Stimulated activated CD8-positive, alpha-beta memory T cell treated with anti-CD3 and anti-CD28 coated beads, Interleukin-2, amount 100 ng/mL, for 1 hour (primary cell): ENCODE measurements around the gene FEM1B.

Experiments
- DNase-seq, 2 donors: peaks; one replicate each; pipeline ENCODE4 v3.0.0-alpha.2; 2020; ENCODE audit warnings: low read depth in 2 of 2

FEM1B gene

DNA sequence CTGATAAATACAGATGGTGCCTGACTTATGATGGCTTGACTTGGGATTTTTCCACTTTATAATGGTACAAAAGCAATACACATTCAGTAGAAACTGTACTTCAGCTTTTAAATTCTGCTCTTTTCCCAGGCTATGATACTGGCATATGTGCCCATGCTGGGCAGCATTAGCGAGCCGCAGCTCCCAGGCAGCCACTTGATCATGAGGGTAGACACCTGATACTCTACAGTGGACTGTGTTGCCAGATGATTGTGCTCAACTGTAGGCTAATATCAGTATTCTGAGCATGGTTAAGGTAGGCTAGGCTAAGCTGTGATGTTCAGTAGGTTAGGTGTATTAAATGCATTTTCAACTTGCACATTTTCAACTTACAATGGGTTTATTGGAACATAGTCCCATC, 17.7 kb upstream of the FEM1B start:
- no peak for DNase-seq

DNA sequence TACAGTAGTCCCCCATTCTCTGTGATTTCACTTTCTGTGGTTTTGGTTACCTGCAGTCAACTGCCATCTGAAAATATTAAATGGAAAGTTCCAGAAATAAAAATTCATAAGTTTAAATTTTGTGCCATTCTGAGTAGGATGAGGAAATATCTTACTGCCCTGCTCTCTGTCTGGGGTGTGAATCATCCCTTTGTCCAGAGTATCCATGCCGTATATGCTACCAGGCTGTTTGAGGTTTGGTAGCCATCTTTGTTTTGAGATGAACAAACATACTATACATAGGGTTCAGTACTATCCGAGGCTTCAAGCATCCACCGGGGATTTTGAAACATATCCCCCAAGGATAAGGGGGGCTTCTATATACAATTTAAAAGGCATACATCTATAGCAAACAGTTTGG, 16.3 kb upstream of the FEM1B start:
- DNase-seq, result no peak

DNA sequence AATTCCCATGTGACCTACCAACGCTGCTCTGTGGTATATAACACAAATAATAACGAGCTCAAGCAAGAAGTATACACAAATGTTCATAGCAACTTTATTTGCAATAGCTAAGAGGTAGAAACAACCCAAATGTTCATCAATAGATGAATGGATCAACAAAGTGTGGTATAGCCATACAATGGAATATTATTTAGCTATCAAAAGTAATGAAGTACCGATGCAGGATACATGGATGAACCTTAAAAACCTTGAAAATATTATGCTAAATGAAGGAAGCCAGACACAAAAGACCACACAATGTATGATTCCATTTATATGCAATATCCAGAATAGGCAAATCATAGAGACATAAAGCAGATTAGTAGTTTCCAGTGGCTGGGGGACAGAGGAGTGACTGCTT, 15.6 kb upstream of the FEM1B start:
- no peak for DNase-seq

DNA sequence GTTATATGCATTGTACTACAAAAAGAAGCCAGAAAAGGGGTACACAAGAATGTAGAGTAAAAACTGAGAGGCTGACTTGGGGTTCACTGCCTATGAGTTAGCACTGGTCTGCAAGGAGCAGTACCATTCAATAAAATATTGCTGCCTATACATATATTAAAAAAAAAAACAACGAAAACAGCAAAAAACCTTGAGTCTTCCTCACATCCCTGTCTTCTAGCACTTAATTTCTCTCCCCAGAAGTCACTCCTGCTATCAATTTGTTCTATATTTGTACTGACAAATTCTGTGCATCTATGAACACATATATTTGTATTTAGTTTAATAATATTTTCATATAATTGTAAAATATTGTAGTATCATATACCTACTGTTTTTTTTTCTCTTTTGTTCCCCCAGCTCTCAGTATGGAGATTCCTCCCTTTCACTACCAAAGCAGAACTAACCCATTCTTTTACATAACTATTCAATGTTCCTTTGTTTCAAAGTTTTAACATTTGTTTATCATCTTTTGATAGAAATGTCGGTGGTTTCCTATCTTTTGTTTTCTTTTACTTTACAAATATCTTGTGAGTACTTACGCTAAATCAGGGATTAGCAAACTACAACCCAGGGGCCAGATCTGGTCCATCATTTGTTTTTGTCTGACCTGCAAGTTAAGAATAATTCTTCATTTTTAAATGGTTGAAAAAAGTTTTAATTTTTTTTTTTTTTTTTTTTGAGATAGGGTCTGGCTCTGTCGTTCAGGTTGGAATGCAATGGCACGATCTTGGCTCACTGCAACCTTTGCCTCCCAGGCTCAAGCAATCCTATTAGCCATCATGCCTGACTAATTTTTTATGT, 14.8 kb upstream of the FEM1B start:
- no peak for DNase-seq

DNA sequence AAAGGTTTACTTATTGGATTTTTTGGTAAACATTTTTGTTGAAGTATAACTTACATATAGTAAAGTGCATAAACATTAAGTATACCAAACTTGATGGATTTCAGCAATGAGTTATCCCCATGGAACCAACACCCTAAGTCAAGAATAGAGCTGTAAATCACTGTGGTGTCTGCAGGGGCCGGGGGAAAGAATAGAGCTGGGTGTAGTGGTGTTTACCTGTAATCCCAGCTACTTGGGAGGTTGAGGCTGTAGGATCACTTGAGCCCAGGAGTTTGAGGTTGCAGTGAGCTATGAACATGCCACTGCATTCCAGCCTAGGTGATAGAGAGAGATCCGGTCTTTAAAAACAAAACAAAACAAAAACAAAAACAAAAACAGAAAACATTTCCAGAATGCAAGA, 13.3 kb upstream of the FEM1B start:
- DNase-seq, result no peak

DNA sequence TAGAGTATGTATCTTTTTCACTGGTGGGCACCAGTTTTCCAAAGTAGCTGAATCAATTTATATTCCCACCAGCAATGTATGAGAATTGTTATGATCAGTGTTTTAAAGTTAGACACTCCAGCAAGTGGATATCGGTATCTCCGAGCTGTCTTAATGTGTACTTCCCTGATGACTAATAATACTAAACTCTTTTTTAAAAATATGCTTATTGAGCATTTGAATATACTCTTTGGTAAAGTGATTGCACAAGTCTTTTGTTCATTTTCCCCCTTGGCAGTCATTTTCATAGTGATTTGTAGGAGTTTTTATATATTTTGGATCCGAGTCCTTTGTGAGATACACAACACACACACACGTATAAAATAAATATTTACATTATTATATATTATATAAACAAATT, 12.5 kb upstream of the FEM1B start:
- no peak for DNase-seq

DNA sequence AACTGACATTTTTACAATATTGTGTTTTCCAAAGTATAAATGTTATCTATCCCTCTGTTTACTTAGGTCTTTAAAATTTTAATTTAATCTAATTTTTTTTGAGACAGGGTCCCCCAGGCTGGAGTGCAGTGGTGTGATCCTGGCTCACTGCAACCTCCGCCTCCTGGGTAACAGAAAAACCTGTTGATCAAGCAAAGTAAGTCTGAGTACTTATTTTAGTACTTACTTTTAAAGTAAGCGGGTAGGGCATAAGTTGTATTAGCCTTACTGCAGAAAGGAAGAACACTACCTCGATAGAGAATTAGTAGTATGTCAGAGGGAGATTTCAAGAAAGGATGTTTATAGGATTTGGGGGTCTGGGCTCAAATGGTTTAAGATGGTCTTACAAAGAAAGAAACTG, 11.9 kb upstream of the FEM1B start:
- DNase-seq, result no peak

DNA sequence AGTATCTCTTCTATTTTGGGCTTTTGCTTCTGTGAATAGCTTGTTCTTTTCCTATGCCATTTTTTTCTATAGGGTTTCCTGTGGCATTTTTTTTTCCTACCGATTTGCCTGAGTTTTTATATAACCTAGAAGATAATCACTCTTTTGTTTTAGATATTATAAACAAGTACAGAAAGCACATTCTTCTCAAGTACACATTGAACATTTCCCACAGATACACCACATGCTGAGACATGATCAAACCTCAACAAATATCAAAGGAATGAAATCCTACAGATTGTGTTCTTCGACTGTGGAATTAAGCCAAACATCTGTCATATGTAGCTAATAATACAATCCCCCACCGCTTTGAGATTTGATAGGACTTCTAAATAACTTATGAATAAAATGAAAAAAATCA, 9.1 kb upstream of the FEM1B start:
- no peak for DNase-seq

DNA sequence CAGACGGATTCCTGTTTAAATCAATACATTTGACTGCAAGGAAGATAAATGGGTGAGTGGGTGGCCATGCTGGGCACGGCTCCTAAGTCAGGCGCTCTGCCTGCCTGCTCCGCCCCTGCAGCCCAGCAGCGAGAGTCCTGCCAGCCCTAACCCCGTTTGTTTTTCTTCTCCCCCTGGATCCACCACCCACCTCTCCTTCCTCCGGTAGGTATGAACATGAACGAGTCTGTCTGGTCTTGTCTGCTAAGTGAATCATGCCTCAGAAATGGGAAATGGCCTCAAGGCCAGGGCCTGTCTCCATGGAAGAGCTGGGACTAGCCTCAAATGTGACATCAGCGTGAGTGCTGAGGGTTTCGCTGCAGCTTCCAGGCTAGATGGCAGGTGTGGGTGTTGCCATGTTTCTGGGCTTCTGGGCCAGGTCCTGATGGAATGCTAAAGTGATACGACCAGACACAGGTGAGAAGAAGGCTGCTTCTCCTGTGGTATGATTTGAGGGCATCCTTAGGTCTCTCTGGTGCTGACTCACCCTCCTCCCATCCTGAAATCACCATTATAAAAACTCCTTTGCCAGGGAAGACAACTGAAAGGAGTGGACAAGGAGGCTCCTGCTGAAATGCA, 5.6 kb upstream of the FEM1B start:
- DNase-seq, result no peak

DNA sequence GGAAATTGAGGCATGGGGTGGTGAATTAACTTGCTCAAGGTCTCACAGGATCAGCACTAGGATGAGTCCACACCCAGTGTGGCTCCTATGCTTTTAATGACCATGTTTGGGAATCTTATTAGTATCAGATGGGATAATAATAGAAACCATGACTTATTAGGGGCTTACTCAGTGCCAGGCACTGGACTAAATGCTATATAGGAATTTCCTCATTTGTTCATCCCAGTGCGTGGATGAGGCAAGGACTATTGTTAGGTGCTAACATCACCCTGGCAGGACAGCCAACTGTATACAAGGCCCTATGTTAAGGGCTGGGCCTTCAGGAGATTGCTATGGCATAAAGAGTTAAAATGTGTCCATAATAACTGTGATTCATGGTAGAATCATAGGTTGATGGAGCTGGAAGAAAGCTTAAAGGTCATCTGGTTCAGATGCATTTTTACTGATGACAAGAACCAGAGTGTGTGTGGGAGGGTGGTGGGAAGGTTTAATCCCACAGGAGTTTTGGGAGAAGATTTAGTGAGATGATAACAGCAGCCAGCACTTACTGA, 4.7 kb upstream of the FEM1B start:
- DNase-seq, result no peak

DNA sequence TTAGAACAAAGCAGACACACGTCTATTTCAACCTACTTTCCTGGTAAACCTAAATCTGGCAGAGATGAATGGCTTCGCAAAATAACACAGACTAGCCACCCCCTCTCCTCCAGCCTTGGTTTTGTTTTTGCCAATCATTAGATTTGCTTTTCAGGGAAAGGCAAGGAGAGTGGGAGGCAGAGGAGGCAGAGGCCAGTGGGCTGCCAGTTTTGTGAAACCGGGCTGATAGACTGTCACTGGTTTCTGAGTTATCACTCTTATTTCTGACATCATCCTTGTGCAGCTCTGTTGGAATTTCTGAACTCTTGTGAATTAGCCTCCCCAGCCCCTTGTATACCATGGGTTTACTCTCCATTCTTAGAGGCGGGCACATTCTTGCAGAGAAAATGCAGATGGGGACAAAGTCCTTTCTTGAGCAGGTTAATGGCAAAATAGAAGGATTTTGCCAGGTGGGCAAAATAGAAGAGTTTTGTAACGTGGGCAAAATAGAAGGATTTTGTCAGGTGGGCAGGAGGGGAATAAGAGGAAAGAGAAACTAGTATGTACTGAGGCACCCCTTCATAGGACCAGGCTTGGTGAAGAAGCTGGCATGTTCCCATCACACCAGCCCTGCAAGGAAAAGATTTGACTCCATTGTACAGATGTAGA, 3.2 kb upstream of the FEM1B start:
- DNase-seq, result no peak

DNA sequence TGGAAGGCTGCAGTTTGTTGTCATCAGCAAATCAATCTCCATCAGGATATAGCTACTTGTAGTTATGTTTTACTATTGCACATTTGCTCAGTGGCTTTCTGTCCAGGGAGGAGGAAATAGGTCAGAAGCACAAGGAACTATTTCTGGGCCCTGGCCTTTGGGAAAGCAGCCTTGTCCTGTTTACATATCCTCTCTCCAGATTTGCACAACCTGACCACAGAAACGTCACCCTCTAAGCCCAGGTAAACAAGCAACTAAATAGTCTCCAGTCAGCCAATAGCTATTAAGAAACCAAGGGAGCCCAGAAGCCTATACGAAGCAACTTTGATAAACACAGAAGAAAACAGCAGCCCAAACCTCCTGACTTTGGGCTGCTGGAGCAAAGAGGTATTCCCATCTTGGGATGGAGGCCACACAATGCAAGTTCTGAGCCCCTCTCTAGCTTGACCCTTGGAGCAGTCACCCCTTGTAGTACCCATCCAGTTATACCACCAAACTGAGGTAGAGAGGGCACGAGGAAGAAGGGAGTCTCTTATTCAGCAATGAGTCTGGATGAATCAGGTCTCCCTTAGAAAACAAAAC, 2.3 kb upstream of the FEM1B start:
- no peak for DNase-seq

DNA sequence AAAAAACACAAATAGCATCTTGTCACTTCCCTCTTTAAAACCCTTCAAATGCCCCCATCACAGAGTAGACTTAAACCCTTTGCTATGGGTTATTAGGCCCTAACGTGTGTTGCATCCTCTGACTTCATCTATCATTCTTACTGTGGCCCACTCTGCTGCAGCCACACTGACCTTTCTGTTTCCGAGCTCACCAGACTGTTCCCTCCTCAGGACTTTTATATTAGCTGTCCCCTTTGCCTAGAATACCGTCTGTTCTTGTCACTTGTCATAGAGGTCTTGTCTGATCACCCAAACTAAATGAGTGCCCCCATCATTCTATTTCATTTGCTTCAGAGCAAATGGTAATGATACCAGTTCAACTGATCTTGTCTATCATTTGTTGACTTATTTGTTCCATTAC, 877 bp upstream of the FEM1B start:
- DNase-seq, result no peak

DNA sequence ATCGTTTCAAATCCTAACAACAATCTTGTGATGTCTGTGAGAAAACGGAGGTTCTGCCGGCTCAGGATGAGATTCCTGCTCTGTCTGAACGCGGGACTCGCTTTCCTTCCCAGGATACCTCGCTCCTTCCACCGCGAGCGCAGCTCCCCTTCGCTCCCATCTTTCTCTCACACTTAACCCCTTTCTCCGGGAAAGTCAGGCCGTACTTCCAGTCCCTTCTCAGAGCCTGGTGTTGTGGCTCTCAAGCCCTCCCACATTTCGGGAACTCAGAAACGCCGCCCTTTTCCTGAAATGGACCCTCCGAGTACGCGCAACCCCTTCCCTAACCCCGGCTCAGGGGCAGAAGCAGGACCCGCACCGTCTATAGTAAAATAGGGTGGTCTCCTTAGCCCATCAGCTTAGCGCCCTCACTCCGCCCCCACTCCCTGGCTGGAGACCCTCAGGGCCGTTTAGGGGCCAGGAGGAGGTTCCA, 378 bp upstream of the FEM1B start:
- DNase-seq, result no peak

DNA sequence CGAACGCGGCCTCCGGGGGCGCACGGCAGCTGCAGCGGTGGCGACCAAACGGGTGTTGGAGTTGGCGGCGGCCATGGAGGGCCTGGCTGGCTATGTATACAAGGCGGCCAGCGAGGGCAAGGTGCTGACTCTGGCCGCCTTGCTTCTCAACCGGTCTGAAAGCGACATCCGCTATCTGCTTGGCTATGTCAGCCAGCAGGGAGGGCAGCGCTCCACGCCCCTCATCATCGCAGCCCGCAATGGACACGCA, 725 bp downstream of the FEM1B start:
- DNase-seq, result no peak

DNA sequence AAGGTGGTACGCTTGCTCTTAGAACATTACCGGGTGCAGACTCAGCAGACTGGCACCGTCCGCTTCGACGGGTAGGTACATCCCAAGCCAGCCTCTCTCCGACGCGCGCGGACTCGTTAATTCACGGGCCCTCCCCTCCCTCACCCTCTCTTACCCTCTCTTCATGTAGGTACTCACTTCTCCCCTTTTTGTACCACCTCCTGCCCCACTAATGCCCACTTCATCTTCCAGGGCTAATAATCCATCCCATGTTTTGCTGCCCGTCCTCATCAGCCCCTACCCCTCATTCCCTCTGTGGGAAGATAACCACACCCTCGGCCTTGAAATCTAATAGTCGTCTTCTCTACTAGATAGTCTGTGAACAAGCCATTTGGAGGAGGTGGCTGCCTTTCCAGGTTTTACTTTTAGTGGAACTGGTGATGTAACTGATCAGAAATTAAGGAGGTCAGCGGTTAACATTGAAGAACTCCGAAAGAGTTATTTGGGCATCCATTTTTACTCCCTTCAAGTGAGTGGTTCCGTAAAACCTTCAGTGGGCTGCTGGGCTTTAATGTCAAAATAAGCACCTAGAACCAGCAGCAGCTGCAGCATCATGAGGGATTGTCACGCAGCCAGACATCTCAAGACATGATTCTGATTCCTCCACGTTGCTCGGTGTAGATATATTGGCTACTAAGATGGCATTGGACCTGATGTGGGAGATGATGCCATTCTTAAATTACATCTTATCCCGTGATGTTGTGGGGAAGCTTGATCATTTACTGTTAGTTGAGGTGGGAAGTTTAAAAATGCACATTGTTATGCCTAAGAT, 1.3 kb downstream of the FEM1B start:
- no peak for DNase-seq

DNA sequence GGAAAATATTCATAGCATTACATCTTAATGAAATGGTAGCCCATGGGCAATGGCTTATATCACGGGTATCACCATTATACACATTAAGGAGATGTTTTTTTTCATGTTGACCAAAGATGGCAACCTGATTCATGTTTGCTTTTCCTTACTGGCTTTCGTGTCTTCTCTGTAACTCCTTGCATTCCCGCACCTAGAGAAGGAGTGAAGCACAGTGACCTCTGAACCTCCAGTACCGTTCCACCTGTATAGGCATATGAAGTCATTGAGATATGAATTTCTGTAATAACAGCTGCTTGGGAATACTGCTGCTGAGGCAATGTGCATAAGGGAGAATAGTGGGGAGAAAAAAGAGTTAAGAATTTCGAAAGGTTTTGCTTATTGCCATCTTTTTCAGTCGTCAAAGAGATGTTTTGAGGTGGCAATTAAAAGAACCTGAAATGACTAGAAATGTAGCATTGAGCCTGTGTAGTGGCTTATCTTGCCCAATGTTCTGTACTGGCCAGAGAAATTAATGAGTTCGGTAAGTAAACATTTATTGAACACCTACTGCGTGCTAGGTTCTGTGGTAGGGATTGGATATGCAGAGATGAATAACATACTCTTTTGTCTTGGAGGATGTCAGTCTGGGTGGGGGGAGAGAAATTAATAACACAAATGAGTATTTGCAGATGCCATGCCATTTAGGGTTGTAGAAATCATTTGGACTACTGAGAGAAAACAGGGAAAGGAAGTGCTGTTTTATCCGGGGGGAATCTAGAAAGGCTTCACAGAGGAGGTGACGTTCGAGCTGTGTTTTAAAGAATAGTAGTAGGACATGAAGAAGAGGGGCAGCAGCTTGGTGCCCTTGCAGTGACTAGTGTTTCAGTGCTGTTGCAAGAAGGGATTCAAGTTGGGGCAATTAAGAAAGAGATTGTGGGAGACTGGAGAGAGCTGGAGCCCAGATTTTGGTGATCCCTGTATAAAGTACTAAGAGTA, 2.5 kb downstream of the FEM1B start:
- DNase-seq, result no peak

DNA sequence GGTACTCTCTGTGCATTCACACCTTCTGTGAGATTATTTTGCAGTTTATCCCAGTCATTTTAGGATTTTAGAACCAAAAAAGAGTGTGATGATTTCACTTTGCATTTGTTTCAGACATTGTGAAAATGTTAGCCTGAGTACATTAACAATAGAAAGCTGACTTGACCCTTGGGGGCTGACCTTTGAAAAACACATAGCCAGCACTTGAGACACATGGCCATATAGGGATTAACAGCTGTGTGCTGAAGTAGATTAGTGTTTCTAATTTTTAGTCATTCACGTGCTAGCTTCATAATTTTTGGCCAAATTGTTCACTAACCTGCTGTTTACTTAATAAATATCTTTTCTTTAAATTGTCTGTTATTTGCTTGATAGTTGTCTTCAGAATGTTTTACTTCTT, 3.5 kb downstream of the FEM1B start:
- no peak for DNase-seq

DNA sequence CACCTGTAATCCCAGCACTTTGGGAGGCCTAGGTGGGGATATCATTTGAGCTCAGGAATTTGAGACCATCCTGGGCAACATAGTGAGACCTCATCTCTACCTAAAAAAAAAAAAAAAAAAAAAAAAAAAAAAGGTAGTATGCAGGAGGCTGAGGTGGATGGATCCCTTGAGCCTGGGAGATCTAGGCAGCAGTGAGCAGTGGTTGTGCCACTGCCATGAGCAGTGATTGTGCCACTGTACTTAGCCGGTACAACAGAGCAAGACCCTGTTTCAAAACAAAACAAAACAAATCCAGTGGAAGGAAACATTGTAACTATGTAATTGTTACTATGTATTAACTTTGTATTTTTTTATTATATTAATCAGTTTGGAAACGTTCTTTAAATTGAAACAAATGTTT, 5.9 kb downstream of the FEM1B start:
- no peak for DNase-seq

DNA sequence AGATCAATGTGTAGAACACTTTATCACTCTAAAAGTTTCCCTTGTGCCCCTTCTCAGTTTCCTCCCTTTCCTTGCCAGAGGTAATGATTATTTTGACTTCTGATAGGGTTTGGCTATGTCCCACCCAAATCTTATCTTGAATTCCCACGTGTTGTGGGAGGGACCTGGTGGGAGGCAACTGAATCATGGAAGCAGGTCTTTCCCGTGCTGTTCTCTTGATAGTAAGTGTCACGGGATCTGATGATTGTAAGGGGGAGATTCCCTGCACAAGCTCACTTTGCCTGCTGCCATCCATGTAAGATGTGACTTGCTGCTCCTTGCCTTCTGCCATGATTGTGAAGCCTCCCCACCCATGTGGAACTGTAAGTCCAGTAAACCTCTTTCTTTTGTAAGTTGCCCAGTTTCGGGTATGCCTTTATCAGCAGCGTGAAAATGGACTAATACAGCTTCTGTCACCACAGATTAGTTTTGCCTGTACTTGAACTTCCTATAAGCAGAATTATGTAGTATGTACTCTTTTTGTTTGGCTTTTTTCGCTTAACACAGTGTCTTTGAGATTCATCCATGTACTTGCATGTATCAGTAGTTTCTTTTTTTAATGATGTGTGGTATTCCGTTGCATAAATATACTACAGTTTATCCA, 7.2 kb downstream of the FEM1B start:
- no peak for DNase-seq
